ENCODE measurements around the gene PSTK.

PSTK gene

GRCh38 chr10:123019264-123019663 lies 39.1 kb downstream of the PSTK start:
- Histone ChIP-seq H3K9me3 (ENCODE audit: control insufficient read depth in 2 of 2, low read length in 2 of 2) (no peaks in the 10 kb centered on the region), H3K9ac (ENCODE audit: low read length in 2 of 2) (no peak overlapping the region), H3K4me3 (ENCODE audit: low read length in 2 of 2) (no peak overlapping the region), H3K27ac (ENCODE audit: low read length) (no peak overlapping the region), H3K4me1 (ENCODE audit: control insufficient read depth, insufficient read depth, low read length) (no peaks in the 10 kb centered on the region), H3K36me3 (ENCODE audit: control insufficient read depth in 2 of 2, insufficient read depth in 2 of 2, low read length in 2 of 2) (no peaks in the 10 kb centered on the region), H3K27me3 (ENCODE audit: control insufficient read depth in 1 of 2, insufficient read depth in 2 of 2, low read length in 2 of 2) (no peaks in the 10 kb centered on the region)

- Histone ChIP-seq H3K9me3 (ENCODE audit: control insufficient read depth in 2 of 2, low read length in 2 of 2) (no peaks in the 10 kb centered on the region), H3K27me3 (ENCODE audit: control insufficient read depth in 1 of 2, insufficient read depth in 2 of 2, low read length in 2 of 2) (no peaks in the 10 kb centered on the region), H3K9ac (ENCODE audit: low read length in 2 of 2) (no peak overlapping the region), H3K4me1 (ENCODE audit: control insufficient read depth, insufficient read depth, low read length) (no peaks in the 10 kb centered on the region), H3K27ac (ENCODE audit: low read length) (no peak overlapping the region), H3K36me3 (ENCODE audit: control insufficient read depth in 2 of 2, insufficient read depth in 2 of 2, low read length in 2 of 2) (no peaks in the 10 kb centered on the region), H3K4me3 (ENCODE audit: low read length in 2 of 2) (no peak overlapping the region)
Observed at GRCh38 chr10:123019941-123020703, 39.9 kb downstream of the PSTK start.

GRCh38 chr10:123021517-123021916 lies 41.3 kb downstream of the PSTK start:
- no peaks in the 10 kb centered on the region for H3K9me3 ChIP-seq (ENCODE audit: control insufficient read depth in 2 of 2, low read length in 2 of 2)
- H3K4me1 ChIP-seq (ENCODE audit: control insufficient read depth, insufficient read depth, low read length): no peaks in the 10 kb centered on the region
- no peak overlapping the region for H3K9ac ChIP-seq (ENCODE audit: low read length in 2 of 2)
- no peak overlapping the region for H3K27ac ChIP-seq (ENCODE audit: low read length)
- no peaks in the 10 kb centered on the region for H3K27me3 ChIP-seq (ENCODE audit: control insufficient read depth in 1 of 2, insufficient read depth in 2 of 2, low read length in 2 of 2)
- no peak overlapping the region for H3K4me3 ChIP-seq (ENCODE audit: low read length in 2 of 2)
- no peaks in the 10 kb centered on the region for H3K36me3 ChIP-seq (ENCODE audit: control insufficient read depth in 2 of 2, insufficient read depth in 2 of 2, low read length in 2 of 2)

GRCh38 chr10:123024540-123024939 lies 44.3 kb downstream of the PSTK start:
- Histone ChIP-seq H3K4me3 (ENCODE audit: low read length in 2 of 2) (no peak overlapping the region), H3K4me1 (ENCODE audit: control insufficient read depth, insufficient read depth, low read length) (no peaks in the 10 kb centered on the region), H3K36me3 (ENCODE audit: control insufficient read depth in 2 of 2, insufficient read depth in 2 of 2, low read length in 2 of 2) (no peaks in the 10 kb centered on the region), H3K27me3 (ENCODE audit: control insufficient read depth in 1 of 2, insufficient read depth in 2 of 2, low read length in 2 of 2) (no peaks in the 10 kb centered on the region), H3K27ac (ENCODE audit: low read length) (no peak overlapping the region), H3K9me3 (ENCODE audit: control insufficient read depth in 2 of 2, low read length in 2 of 2) (no peaks in the 10 kb centered on the region), H3K9ac (ENCODE audit: low read length in 2 of 2) (no peak overlapping the region)

- Histone ChIP-seq H3K36me3 (ENCODE audit: control insufficient read depth in 2 of 2, insufficient read depth in 2 of 2, low read length in 2 of 2) (no peaks in the 10 kb centered on the region), H3K4me3 (ENCODE audit: low read length in 2 of 2) (no peak overlapping the region), H3K27ac (ENCODE audit: low read length) (no peak overlapping the region), H3K9me3 (ENCODE audit: control insufficient read depth in 2 of 2, low read length in 2 of 2) (no peaks in the 10 kb centered on the region), H3K4me1 (ENCODE audit: control insufficient read depth, insufficient read depth, low read length) (no peaks in the 10 kb centered on the region), H3K9ac (ENCODE audit: low read length in 2 of 2) (no peak overlapping the region), H3K27me3 (ENCODE audit: control insufficient read depth in 1 of 2, insufficient read depth in 2 of 2, low read length in 2 of 2) (no peaks in the 10 kb centered on the region)
Observed at GRCh38 chr10:123026302-123026701, 46.1 kb downstream of the PSTK start.

- H3K9ac ChIP-seq (ENCODE audit: low read length in 2 of 2): no peak overlapping the region
- H3K9me3 ChIP-seq (ENCODE audit: control insufficient read depth in 2 of 2, low read length in 2 of 2): no peaks in the 10 kb centered on the region
- H3K4me3 ChIP-seq (ENCODE audit: low read length in 2 of 2): no peak overlapping the region
- H3K36me3 ChIP-seq (ENCODE audit: control insufficient read depth in 2 of 2, insufficient read depth in 2 of 2, low read length in 2 of 2): no peaks in the 10 kb centered on the region
- H3K27ac ChIP-seq (ENCODE audit: low read length): no peak overlapping the region
- H3K4me1 ChIP-seq (ENCODE audit: control insufficient read depth, insufficient read depth, low read length): no peaks in the 10 kb centered on the region
- H3K27me3 ChIP-seq (ENCODE audit: control insufficient read depth in 1 of 2, insufficient read depth in 2 of 2, low read length in 2 of 2): no peaks in the 10 kb centered on the region
Observed at GRCh38 chr10:123027861-123028260, 47.7 kb downstream of the PSTK start.

GRCh38 chr10:123031124-123031523 lies 50.9 kb downstream of the PSTK start:
- Histone ChIP-seq H3K4me3 (ENCODE audit: low read length in 2 of 2) (no peak overlapping the region), H3K27me3 (ENCODE audit: control insufficient read depth in 1 of 2, insufficient read depth in 2 of 2, low read length in 2 of 2) (no peaks in the 10 kb centered on the region), H3K27ac (ENCODE audit: low read length) (no peak overlapping the region), H3K9ac (ENCODE audit: low read length in 2 of 2) (no peak overlapping the region), H3K9me3 (ENCODE audit: control insufficient read depth in 2 of 2, low read length in 2 of 2) (no peaks in the 10 kb centered on the region), H3K4me1 (ENCODE audit: control insufficient read depth, insufficient read depth, low read length) (no peaks in the 10 kb centered on the region), H3K36me3 (ENCODE audit: control insufficient read depth in 2 of 2, insufficient read depth in 2 of 2, low read length in 2 of 2) (peaks cover 0 to 6% of the 10 kb centered on the region in 2 donors)

GRCh38 chr10:123034332-123034731 lies 54.1 kb downstream of the PSTK start:
- Histone ChIP-seq H3K4me3 (ENCODE audit: low read length in 2 of 2) (no peak overlapping the region), H3K9ac (ENCODE audit: low read length in 2 of 2) (no peak overlapping the region), H3K4me1 (ENCODE audit: control insufficient read depth, insufficient read depth, low read length) (no peaks in the 10 kb centered on the region), H3K27ac (ENCODE audit: low read length) (no peak overlapping the region), H3K27me3 (ENCODE audit: control insufficient read depth in 1 of 2, insufficient read depth in 2 of 2, low read length in 2 of 2) (no peaks in the 10 kb centered on the region), H3K9me3 (ENCODE audit: control insufficient read depth in 2 of 2, low read length in 2 of 2) (no peaks in the 10 kb centered on the region), H3K36me3 (ENCODE audit: control insufficient read depth in 2 of 2, insufficient read depth in 2 of 2, low read length in 2 of 2) (peaks cover 0 to 15% of the 10 kb centered on the region in 2 donors)

GRCh38 chr10:123035467-123036086 lies 55.4 kb downstream of the PSTK start:
- no peaks in the 10 kb centered on the region for H3K27me3 ChIP-seq (ENCODE audit: control insufficient read depth in 1 of 2, insufficient read depth in 2 of 2, low read length in 2 of 2)
- H3K4me1 ChIP-seq (ENCODE audit: control insufficient read depth, insufficient read depth, low read length): no peaks in the 10 kb centered on the region
- H3K9me3 ChIP-seq (ENCODE audit: control insufficient read depth in 2 of 2, low read length in 2 of 2): no peaks in the 10 kb centered on the region
- peaks cover 0 to 15% of the 10 kb centered on the region in 2 donors for H3K36me3 ChIP-seq (ENCODE audit: control insufficient read depth in 2 of 2, insufficient read depth in 2 of 2, low read length in 2 of 2)
- H3K9ac ChIP-seq (ENCODE audit: low read length in 2 of 2): no peak overlapping the region
- H3K27ac ChIP-seq (ENCODE audit: low read length): no peak overlapping the region
- H3K4me3 ChIP-seq (ENCODE audit: low read length in 2 of 2): no peak overlapping the region

GRCh38 chr10:123038782-123039631 lies 58.8 kb downstream of the PSTK start:
- no peaks in the 10 kb centered on the region for H3K4me1 ChIP-seq (ENCODE audit: control insufficient read depth, insufficient read depth, low read length)
- H3K27me3 ChIP-seq (ENCODE audit: control insufficient read depth in 1 of 2, insufficient read depth in 2 of 2, low read length in 2 of 2): no peaks in the 10 kb centered on the region
- H3K36me3 ChIP-seq (ENCODE audit: control insufficient read depth in 2 of 2, insufficient read depth in 2 of 2, low read length in 2 of 2): peaks cover 0 to 15% of the 10 kb centered on the region in 2 donors
- H3K9ac ChIP-seq (ENCODE audit: low read length in 2 of 2): no peak overlapping the region
- H3K27ac ChIP-seq (ENCODE audit: low read length): no peak overlapping the region
- no peaks in the 10 kb centered on the region for H3K9me3 ChIP-seq (ENCODE audit: control insufficient read depth in 2 of 2, low read length in 2 of 2)
- no peak overlapping the region for H3K4me3 ChIP-seq (ENCODE audit: low read length in 2 of 2)
